Activated CD4-positive, alpha-beta T cell treated with anti-CD3 and anti-CD28 coated beads for 1 hour (primary cell): ENCODE data around the gene GPSM1.
A peak's percentile ranks its signal among the peaks of the same experiment; 100 is the strongest.
"Not testable (repeated sequence)": the region's sequence is repeated elsewhere in the genome, so short reads cannot be mapped to it uniquely, and the experiment has no call there.

Experiments used
- DNase-seq: peaks from one replicate; pipeline ENCODE4 v3.0.0-alpha.2; 2020

Gene GPSM1

DNA sequence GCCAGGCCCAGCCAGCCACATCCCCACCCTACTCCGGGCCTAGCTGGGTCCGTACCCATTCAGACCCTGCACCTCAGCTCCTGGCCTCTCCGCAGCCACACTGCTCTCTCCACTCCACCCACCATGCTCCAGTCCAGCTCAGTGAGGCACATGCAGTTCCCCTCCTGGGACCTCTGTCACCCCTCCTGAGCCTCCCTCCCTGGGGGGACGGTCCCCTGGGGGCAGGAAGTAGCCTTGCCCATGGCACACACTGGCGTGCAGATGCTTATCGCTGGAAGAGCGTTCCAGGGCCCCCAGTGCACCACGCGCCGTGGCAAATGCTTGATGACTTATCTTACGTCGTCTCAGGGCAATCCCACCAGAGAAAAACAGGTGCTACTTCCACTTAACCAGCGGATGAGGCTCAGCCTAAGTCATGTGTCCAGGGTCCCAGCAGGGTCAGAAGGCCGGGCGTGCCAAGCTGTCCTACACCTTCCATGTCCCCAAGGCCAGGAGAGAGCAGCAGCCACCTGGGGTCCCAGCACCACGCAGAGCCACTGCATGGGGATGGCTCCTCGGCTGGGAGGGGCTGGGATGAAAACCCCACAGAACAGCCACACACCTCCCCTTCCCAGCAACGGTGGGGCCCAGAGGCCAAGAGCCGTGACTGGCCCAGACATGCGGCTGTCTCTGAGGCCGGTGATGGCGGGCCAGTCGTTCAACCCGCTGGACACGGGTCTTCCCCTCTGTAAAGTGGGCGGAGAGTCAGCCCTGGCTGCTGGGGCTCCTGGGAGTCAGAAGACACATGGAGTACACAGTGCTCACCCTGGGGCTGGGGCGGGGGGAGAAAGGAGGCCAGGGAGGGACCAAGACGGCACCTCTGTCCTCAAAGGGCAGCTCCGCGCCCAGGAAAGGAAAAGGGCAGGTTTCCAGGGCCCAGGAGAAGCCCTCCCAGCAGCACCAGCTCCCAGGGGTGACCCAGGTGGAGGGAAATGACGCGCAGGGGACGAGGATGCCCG lies 20.8 kb upstream of the GPSM1 start:
- no peak for DNase-seq

DNA sequence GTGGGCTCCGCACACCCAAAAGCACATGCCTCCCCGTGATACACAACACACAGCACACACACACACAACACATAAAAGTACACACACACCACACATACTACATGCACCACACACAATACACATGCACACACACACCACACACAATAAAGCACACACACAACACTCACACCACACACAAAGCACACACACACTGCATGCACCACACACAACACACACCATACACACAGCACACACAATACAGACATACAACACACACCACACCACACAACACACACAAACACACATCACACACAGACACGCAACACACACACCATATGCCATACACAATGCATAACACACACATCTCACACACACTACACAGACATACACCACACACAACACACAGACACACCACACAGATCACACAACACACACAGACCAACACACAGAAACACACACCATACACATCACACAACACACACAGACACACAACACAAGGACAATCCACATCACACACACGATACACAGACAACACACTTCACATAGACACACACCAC lies 20.1 kb upstream of the GPSM1 start:
- DNase-seq: no peak

DNA sequence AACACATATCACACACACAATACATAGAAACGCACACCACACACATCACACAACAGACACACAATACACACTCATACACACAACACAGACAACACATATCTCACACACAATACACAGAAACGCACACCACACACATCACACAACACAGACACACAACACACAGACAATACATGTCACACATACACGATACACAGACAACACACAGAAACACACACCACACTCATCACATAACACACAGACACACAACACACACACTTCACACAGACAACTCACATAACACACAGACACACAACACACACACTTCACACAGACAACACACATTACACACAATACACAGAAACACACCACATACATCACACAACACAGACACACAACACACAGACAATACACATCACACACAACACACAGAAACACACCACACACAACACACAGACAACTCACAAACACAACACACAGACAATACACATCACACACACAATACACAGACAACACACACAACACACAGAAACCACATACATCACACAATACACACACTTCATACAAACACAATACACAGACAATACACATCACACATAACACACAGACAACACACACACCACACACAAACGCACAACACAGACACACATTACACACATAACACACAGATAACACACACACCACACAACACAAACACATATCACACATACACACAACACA lies 19.2 kb upstream of the GPSM1 start:
- DNase-seq: no peak

DNA sequence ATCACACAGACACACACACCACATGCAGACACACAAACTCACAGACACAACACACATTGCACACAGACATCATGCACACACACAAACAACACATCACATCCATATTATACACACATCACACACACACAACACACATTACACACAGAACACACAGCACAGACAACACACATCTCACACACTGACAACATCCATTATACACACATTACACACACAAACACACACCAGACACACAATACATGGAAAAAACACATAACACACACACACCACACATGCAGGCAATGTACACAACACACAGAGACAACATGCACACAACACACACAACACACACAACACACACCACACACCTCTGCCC lies 18.7 kb upstream of the GPSM1 start:
- no peak for DNase-seq

DNA sequence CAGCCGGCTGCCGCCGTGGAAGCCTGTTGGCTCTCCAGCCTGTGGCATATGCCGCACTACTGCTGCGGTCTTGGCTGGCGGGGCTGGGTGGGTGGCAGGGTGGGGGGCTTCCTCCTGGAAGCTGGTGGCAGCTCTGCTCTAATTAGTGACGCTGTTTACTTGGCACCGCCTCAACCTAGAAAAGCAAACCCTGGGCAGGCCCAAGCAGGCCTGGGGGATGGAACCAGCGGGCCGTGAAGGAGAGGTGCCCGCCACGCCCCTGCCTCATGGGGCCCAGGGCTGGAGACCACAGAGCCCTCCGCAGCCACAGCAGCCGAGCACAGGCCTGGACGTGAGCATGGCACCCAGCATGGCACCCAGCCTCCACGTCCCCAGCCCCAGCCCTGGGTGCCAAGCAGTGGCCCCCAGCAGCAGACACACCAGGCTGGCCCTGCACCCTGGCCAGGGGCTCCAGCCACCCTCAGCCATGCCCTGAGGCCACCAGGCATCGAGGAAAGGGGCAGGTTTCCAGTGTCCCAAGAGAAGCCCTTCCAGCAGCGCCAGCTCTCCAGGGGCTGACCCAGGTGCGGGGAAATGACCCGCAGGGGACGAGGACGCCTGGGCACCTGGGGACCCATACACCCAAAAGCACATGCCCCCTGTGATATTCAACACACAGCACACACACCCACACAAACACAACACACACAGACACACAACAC lies 18.1 kb upstream of the GPSM1 start:
- no peak for DNase-seq

DNA sequence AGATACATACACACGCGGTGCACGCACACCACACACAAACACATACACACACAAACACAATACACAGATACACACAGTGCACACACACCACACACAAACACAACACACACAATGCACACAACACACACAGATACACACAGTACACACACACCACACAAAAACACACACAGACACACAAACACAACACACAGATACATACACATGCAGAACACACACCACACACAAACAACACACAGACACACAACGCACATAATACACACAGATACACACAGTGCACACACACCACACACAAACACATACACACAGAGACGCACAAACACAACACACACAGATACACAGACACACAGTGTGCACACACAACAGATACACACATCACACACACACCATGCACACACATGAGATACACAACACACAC lies 17.5 kb upstream of the GPSM1 start:
- no peak for DNase-seq

DNA sequence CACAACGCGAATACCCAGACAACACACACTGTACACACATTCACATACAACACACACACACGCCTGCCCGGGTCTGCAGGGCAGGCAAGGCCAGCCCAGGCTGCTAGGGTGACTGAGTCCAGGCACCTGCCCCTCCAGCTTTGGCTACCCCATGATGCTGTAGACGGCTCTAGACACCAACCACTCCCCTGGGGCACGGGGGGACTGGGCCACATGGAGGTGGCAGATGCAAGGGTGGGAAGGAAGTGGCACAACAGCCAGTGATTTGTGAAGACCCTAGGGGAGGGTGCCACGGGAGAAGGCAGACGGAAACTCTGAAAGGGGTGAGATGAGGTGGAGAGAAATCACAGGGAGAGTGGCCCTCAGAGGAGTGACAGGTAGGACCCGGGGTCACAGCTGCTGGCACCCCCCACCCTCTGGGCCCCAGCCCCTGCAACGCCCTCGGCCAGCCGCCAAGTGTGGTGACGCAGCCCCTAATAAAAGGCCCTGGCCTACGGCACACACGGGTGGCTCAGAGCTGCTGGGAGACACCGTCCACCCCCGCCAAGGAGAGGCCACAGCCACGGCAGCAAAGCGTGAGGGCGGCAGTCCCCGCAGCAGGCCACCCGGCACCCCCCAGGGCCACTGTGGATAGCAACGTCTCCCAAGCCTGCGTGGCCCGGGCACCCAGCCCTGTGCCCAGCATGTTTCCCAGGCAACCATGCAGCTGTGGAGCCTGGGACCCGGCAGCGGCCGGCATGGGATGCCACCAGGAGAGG lies 16.9 kb upstream of the GPSM1 start:
- no peak for DNase-seq

DNA sequence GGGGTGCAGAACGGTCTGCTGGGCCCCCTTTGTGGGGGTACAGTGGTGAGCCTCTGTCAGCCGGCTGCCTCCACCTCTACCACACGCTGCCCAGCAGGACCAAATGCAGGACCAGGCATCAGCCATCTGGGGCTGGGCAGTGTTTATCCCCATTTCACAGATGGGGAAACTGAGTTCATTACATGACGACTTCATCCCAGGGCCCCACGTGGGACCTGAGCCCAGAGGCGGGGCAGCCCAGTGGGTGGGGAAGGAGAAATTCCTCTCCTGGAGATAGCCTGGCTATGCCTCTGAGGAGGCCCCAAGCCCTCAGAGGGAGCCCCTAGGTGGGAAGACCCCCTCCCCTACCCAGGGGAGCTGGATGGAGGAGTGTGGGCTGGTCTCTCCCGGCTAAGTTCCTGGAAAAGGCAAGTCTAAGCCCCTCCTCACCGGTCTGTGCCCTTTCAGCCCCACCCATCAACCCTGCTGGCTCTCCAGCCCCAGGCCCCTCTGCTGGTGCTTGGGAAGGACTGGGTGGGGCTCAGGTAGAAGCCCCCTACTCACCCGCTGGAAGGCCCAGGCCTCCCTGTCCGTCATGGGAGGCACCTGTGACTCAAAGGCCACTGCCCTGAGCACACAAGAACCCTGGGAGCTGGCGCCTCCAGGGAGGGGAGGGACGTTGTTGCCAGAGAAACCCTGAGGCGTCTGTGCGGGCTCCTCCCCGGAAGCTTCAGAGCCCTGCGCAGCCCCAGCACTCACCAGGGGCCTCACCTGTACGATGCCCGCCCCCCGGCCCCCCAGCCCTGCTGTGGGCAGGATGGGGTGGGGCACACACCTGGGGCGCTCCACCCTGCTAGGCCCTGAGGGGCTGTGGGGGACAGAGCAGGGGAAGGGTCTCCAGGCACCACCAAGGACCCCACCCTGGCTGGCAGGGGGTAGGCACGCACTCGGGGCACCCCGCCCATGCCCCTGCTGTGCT lies 16.0 kb upstream of the GPSM1 start:
- no peak for DNase-seq

DNA sequence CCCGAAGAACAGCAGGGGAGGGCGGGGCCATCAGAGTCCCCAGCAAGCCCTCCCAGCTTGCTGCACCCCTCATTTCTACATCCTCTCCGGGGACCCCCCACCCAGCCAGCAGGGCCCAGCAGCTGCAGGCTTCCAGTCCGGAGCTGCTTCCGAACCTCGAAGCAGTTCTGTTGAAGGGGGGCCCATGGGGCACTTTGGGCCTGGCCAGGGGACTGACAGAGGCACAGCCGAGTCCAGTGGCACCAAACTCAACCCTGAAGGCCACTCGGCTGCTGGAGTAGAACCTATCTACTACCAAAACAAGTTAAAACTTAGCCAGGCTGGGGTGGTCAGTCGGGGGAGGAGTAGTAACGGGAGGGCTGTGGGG lies 15.3 kb upstream of the GPSM1 start:
- no peak for DNase-seq

DNA sequence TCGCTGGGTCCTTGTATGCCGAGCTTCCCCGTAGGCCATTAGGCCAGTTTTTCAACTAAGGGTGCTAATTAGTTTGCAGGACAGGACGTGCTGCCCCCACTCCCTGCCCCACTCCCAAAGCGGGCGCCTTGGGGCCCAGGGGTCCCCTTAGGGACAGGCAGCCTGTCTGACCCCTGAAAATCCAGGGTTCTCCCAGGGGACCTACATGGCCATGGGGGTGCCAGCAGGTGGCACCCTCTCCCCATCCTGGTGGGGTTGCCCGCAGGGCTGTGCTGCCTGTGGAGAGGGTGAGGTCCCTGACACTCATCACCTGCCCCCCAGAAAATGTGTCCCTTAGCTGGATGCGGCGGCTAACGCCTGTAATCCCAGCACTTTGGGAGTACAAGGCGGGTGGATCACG lies 14.9 kb upstream of the GPSM1 start:
- DNase-seq: peak; percentile 24

DNA sequence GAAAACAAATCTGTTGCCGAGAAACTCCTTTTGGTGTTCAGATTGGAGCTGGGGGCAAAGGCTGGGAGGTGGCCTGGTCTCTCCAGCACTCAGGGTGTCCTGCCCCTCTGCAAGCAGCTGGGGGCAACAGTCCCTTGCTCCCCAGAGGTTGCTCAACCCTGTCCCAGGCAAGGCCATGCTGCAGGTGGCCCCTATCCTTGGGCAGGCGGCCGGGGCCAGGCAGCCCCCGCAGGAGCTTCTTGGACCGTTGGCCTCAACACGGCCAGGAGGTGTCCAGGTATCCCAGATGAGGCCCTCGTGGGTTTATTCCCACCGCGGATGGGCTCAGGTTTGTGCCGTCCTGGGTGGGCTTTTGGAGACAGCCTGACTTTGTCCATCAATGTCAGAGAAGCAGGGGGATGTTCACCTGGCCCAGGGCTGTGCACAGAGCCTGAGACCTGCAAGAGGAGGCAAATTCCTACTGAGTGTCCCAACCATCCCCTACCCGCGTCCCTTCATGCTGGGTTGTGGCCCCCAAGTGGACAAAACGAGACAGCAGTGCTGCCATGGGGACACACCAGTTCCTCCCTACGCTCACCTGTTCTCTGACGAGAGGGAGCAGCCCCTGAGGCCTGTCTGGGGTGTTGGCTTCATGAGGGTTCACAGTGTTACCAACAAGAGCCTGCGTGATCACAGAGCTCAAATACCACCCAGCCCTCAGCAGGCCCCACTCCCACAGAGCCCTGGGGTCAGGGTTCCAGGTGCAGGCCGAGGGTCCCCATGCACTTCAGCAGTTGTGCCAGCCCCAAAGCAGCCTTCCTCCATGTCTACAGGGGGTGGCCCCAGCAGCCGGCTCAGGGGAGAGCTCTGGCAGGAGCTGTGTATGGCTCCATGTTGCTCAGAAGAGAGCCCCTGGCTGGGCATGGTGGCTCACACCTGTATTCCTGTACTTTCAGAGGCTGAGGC lies 14.0 kb upstream of the GPSM1 start:
- no peak for DNase-seq

DNA sequence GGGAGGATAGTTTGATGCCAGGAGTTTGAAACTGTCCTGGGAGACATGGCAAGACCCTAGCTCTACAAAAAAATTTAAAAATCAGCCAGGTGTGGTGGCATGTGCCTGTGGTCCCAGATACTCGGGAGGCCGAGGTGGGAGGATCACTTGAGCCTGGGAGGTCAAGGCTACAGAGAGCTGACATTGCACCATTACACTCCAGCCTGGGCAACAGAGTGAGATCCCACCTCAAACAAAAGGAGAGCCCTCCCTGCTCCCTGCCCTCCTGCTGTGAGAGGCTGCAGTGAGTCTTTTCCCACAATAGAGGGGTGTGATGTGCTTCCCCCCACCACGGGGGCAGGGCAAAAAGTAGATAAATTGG lies 13.3 kb upstream of the GPSM1 start:
- no peak for DNase-seq

DNA sequence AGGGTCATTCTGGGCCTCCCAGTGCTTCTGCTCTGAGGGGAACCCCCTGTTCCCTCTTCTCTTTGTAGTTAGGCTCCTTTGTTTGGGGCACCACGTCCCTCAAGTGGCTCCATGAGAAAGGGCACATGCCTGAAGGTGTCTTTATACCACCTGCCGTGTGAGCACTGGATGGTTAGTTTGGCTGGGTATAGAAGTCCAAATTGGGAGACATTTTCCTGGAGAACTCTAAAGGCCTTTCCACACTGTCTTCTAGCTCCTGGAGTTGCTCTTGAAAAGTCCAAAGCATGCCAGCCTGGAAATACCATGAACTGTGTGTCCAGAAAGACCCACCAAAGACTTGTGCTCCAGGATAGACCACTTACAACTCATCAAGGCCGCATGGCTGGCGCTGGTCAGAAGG lies 12.4 kb upstream of the GPSM1 start:
- DNase-seq: no peak

DNA sequence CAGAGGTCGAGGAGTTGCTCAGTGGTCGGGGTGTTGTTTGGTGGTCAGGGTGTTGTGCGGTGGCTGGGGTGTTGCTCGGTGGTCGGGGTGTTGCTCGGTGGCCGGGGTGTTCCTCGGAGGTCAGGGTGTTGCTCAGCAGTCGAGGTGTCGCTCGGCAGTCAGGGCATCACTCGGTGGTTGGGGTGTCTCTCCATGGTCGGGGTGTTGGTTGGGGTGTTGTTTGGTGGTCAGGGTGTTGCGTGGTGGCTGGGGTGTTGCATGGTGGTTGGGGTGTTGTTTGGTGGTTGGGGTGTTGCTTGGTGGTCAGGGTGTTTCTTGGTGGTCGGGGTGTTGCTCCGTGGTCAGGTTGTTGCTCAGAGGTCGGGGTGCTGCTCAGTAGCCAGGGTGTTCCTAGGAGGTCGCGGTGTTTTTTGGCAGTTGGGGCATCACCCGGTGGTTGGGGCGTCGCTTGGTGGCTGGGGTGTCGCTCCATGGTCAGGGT lies 11.0 kb upstream of the GPSM1 start:
- no peak for DNase-seq

DNA sequence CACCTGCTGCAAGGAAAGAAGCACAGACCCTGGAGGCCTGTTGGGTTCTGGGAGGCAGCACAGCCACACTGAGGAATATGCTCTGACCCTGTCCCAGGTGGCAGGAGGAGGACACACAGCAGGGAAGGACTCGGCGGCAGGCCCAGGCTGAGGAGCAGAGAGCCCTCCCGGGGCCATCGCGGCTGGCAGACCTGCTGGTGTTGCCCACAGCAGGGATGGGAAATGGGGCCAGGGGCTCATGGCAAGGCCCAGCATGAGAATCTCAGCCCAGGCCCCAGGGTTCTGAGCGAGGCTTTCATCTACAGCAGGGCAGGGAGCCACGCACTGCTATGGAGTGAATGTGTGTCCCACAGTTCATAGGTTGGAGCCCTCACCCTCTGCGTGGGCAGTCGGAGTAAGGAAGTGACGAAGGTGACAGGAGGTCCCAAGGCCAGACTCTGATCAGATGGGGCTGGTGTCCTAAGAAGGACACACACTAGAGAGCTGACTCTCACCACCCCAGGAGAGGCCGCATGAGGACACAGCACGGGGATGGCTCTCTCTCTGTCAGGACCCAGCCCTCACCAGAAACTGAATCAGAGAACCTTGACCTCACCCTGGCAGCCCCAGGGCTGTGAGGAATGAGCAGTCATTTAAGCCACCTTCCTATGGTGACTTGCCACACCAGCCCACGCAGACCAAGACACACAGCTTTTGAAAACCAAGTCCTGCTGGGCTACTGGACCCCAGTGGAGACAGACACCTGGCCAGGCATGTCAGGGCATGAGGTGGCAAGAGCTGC lies 10.3 kb upstream of the GPSM1 start:
- no peak for DNase-seq

DNA sequence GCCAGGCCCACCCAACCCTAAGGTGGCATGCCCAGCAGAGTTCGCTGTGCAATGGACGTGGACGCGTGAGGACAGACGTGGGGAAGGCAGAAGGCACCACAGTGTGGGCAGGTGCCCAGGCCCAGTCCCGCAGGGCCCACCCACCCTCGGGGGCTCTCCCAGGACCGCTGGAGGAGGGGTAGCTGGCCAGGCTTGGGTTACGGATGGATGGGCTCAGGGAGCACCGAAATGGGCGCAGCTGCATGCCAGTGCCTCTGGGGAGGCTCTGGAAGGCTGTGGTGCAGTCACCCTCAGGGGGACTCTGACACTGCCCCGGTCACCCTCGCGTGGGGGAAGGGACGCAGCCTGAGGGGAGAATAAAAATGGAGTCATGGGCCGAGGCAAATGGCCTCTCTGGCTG lies 9.6 kb upstream of the GPSM1 start:
- DNase-seq: no peak

DNA sequence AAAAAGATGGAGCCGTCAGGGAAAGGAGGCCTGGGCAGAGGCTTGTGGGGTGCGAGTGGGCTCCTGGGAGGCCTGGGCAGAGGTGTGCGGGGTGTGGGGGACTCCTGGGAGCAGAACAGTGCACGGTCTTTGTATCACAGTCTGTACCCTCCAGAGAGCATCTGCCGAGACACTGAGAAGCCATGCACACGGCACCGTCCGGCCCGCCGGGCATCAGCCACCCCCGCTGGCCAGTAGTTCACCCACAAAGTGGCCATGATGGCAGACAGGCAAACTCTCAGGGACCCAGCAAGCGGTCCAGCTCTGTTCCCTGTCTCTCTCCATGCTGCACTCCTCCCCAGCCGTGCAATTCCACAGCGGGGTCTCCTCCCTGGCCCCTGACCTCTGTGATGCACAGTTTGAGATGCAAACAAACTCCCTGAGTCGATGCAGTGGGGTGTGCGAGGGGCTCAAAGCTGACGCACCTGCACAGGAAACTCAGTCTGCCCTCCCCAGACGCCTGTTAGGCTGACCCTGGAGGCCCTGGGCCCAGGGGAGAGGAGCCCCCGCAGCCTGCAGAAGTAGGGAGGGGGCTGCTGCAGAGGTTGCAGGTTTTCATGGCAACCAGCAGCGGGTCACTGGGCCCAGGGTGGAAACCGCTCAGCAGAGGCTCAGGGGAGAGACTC lies 9.1 kb upstream of the GPSM1 start:
- DNase-seq: no peak

DNA sequence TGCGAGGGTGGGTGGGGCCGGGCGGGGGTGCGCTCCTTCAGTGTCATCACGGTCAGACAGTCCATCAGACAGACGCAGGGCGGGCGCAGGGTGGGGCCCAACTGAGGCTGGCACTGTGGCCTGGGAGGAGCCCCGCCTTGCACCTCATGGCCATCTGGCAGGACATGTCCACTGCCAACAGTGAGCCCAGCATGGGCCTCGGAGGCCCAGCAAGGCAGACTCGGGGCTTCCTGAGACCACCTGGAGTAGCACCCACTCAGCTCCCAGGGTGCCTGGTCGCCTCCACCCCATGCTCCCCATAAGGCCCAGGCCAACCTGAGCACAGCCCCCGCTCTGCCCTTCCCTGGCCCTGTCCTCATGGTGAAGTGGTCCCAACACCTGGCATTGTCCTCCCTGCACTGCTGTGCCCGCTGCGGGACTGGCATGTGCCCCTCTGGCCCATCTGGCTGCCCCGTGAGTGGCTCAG lies 8.5 kb upstream of the GPSM1 start:
- DNase-seq: no peak

DNA sequence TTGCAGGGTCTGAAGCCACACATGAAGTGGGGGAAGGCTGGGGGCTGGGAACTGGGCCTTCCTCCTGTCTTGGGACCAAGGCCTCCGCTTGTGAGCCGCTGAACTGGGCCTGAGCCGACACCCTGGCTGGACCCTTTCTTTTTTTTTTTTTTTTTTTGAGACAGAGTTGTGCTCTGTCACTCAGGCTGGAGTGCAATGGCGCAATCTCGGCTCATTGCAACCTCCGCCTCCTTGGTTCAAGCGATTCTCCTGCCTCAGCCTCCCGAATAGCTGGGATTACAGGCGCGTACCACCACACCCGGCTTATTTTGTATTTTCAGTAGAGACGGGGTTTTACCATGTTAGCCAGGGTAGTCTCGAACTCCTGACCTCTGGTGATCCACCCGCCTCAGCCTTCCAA lies 8.1 kb upstream of the GPSM1 start:
- DNase-seq: not testable (repeated sequence)
